OCI-LY1 (cell line): ENCODE data around the gene FCRLA.

ENCODE experiments used
- H2AFZ ChIP-seq: fragments of 200-600 bp; sonication (generic), shearing (Covaris generic); 2 replicates; pipeline ENCODE4 v1.6.0; 2014; ENCODE audit warnings: antibody characterized with exemption, mild to moderate bottlenecking, low read length
- H3F3A ChIP-seq: fragments of 200-600 bp; sonication (generic), shearing (Covaris generic); 2 replicates; pipeline ENCODE4 v1.6.0; 2014; ENCODE audit warnings: mild to moderate bottlenecking, antibody characterized with exemption, low read length, moderate library complexity; ENCODE audit not compliant: insufficient read depth
- H3K27ac ChIP-seq: fragments of 200-600 bp; sonication (generic); 2 replicates; pipeline ENCODE4 v1.5.1; 2014; ENCODE audit warnings: low read length, mixed run types, mild to moderate bottlenecking, low read depth; ENCODE audit not compliant: poor library complexity, severe bottlenecking
- H3K27me3 ChIP-seq: fragments of 200-600 bp; sonication (generic); 2 replicates; pipeline ENCODE4 v1.6.0; 2014; ENCODE audit warnings: antibody characterized with exemption, mild to moderate bottlenecking, low read length, moderate library complexity; ENCODE audit not compliant: insufficient read depth
- H3K36me3 ChIP-seq: fragments of 200-600 bp; sonication (generic); 2 replicates; pipeline ENCODE4 v1.6.1; 2014; ENCODE audit warnings: mild to moderate bottlenecking, antibody characterized with exemption, low read length, moderate library complexity, mixed read lengths; ENCODE audit not compliant: insufficient read depth
- H3K4me1 ChIP-seq: fragments of 200-600 bp; sonication (generic); 2 replicates; pipeline ENCODE4 v1.5.1; 2014; ENCODE audit warnings: mild to moderate bottlenecking, low read length, moderate library complexity; ENCODE audit not compliant: insufficient read depth, severe bottlenecking
- H3K4me2 ChIP-seq: fragments of 200-600 bp; sonication (generic), shearing (Covaris generic); 2 replicates; pipeline ENCODE4 v1.6.1; 2014; ENCODE audit warnings: low read length
- H3K4me3 ChIP-seq: fragments of 200-600 bp; sonication (generic); 2 replicates; pipeline ENCODE4 v1.5.1; 2014; ENCODE audit warnings: low read length, low read depth, mild to moderate bottlenecking, mixed read lengths; ENCODE audit not compliant: poor library complexity, severe bottlenecking
- H3K79me2 ChIP-seq: fragments of 200-600 bp; shearing (Covaris generic); 2 replicates; pipeline ENCODE4 v1.6.1; 2016; ENCODE audit warnings: mixed run types, low read length, mixed read lengths; ENCODE audit not compliant: insufficient read depth
- H3K9ac ChIP-seq: fragments of 200-600 bp; sonication (generic), shearing (Covaris generic); 2 replicates; pipeline ENCODE4 v1.6.1; 2014; ENCODE audit warnings: mild to moderate bottlenecking, low read length, mixed read lengths
- H3K9me2 ChIP-seq: fragments of 200-600 bp; sonication (generic), shearing (Covaris generic); 2 replicates; pipeline ENCODE4 v1.6.1; 2014; ENCODE audit warnings: low read depth, mild to moderate bottlenecking, low read length, mixed read lengths
- H3K9me3 ChIP-seq: fragments of 200-600 bp; shearing (Covaris generic); 2 replicates; pipeline ENCODE4 v1.6.1; 2014; ENCODE audit warnings: low read length, mixed read lengths
- H4K20me1 ChIP-seq: fragments of 200-600 bp; sonication (generic), shearing (Covaris generic); 2 replicates; pipeline ENCODE4 v1.6.0; 2016; ENCODE audit warnings: mild to moderate bottlenecking, low read length; ENCODE audit not compliant: insufficient read depth
- CTCF ChIP-seq: fragments of 200-600 bp; sonication (generic), shearing (Covaris generic); IDR thresholded peaks from 2 replicates; pipeline ENCODE4 v1.5.1; 2017; ENCODE audit warnings: mild to moderate bottlenecking, antibody characterized with exemption, low read length, moderate library complexity, mixed read lengths
- EZH2 ChIP-seq: fragments of 200-600 bp; sonication (generic), shearing (Covaris generic); IDR thresholded peaks from 2 replicates; pipeline ENCODE4 v1.8.0; 2017; ENCODE audit warnings: borderline replicate concordance, mixed run types, mild to moderate bottlenecking, antibody characterized with exemption, low read length, moderate library complexity, mixed read lengths

Gene FCRLA

DNA sequence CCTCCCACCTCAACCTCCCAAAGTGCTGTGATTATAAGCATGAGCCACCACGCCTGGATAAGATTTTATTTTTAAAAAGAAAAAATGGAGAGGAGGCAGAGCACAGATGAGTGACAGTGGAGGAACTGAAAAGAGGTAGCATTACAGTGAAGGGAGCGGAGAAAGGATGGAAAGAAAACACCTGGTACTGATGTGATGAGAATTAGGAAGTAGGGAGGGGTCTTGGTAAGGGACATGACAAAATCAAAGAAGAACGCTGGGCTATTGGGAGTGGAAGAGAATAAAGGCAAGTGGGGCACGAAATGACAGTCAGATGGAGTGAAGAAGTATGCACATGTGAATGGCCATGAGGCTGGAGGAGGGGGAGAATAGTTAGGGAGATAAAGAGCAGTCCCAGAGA is 2.3 kb downstream of the FCRLA start:
- Histone ChIP-seq H4K20me1 (no peaks in the 10 kb centered on the region), H3K4me2 (peak overlapping the region; percentile 93), H3K36me3 (peaks cover 67% of the 10 kb centered on the region), H2AFZ (no peak overlapping the region), H3K79me2 (peaks cover 41% of the 10 kb centered on the region), H3K4me1 (peaks cover 58% of the 10 kb centered on the region), H3K4me3 (peak overlapping the region; percentile 83), H3K27ac (peak overlapping the region; percentile 99), H3K9me3 (no peaks in the 10 kb centered on the region), H3K27me3 (no peaks in the 10 kb centered on the region), H3F3A (peaks cover 11% of the 10 kb centered on the region), H3K9me2 (no peaks in the 10 kb centered on the region), H3K9ac (peak overlapping the region; percentile 91)
- no peak for TF ChIP-seq EZH2
- no peak for TF ChIP-seq CTCF

GRCh38 chr1:161710560-161710959 is 3.5 kb downstream of the FCRLA start:
- peak overlapping the region; percentile 93 for H3K4me2 ChIP-seq
- H3K27me3 ChIP-seq: no peaks in the 10 kb centered on the region
- H3K9me2 ChIP-seq: no peaks in the 10 kb centered on the region
- H3K9ac ChIP-seq: peak overlapping the region; percentile 91
- no peaks in the 10 kb centered on the region for H3K9me3 ChIP-seq
- H3K36me3 ChIP-seq: peaks cover 68% of the 10 kb centered on the region
- peak overlapping the region; percentile 83 for H3K4me3 ChIP-seq
- no peaks in the 10 kb centered on the region for H4K20me1 ChIP-seq
- H3K27ac ChIP-seq: peak overlapping the region; percentile 99
- H2AFZ ChIP-seq: no peak overlapping the region
- H3K79me2 ChIP-seq: peaks cover 41% of the 10 kb centered on the region
- peaks cover 46% of the 10 kb centered on the region for H3K4me1 ChIP-seq
- no peak for TF ChIP-seq CTCF
- no peak for TF ChIP-seq EZH2
- H3F3A ChIP-seq: peaks cover 11% of the 10 kb centered on the region

DNA sequence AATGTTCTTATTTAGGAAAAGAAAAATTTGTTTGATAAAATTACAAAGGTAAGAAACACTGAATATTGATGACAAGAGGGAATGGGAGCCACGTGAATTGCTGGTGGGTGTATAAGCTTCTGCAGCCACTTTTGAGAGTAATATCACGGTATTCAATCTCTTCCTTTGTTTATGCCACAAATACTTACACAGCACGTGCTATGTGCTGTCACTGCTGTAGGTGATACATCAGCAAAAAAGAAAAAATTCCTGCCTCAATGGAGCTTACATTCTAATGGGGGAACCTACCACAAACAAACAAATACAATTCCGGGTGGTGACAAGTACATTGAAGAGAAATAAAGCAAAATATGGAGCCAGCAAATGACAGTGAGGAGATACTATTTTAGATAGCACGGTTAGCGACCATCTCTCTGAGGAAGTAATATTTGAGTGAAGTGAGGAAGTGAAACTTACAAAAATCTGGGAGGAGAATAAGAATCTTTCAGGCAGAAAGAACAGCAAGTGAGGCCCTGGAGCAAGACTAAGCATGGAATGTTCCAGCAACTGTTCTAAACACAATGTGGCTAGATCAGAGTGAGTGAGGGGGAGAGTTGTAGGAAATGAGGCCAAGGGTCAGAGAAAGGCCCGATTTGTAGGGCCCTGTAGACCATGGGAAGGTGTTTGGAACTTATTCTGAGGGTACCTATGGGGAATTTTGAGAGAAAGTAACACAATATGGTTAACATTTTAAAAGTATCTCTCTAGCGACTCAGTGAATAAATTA is 11.7 kb downstream of the FCRLA start:
- H3K4me3 ChIP-seq: peak overlapping the region; percentile 25
- H3K4me2 ChIP-seq: peak overlapping the region; percentile 54
- H3K27ac ChIP-seq: peak overlapping the region; percentile 92
- H2AFZ ChIP-seq: no peak overlapping the region
- H3K27me3 ChIP-seq: no peaks in the 10 kb centered on the region
- peaks cover 78% of the 10 kb centered on the region for H3K4me1 ChIP-seq
- peak overlapping the region; percentile 35; the same call in 1 of the 2 replicates for H3K9ac ChIP-seq
- H4K20me1 ChIP-seq: no peaks in the 10 kb centered on the region
- no peak for TF ChIP-seq CTCF
- TF ChIP-seq EZH2: no peak
- H3K9me3 ChIP-seq: no peaks in the 10 kb centered on the region
- peaks cover 11% of the 10 kb centered on the region; the same call in 1 of the 2 replicates for H3K79me2 ChIP-seq
- H3K9me2 ChIP-seq: no peaks in the 10 kb centered on the region
- peaks cover 8% of the 10 kb centered on the region; the same call in 1 of the 2 replicates for H3F3A ChIP-seq
- H3K36me3 ChIP-seq: peaks cover 8% of the 10 kb centered on the region
